Karpas-422 (cell line): ENCODE measurements around the gene MAGI1. TPM values are rescaled to one million over a fixed set of nuclear protein-coding genes. Genes with fewer than 3 reads are reported as not detected.

Experiments
- DNase-seq: peaks from one replicate; pipeline ENCODE4 v3.0.0-alpha.2; 2015
- H2AFZ ChIP-seq: fragments of 200-600 bp; sonication (generic); 2 replicates; pipeline ENCODE4 v1.6.1; 2014; ENCODE audit warnings: antibody characterized with exemption, low read length, mixed read lengths
- H3K27ac ChIP-seq: fragments of 200-600 bp; sonication (generic); 2 replicates; pipeline ENCODE4 v1.5.1; 2014; ENCODE audit warnings: mild to moderate bottlenecking, low read length, moderate library complexity
- H3K27me3 ChIP-seq: fragments of 200-600 bp; sonication (generic); 2 replicates; pipeline ENCODE4 v1.6.1; 2014; ENCODE audit warnings: low read length, mixed read lengths
- H3K36me3 ChIP-seq: fragments of 200-600 bp; sonication (generic); 2 replicates; pipeline ENCODE4 v1.6.1; 2014; ENCODE audit warnings: low read length, mixed read lengths; ENCODE audit not compliant: insufficient read depth
- H3K4me1 ChIP-seq: fragments of 200-600 bp; sonication (generic); 2 replicates; pipeline ENCODE4 v1.6.1; 2014; ENCODE audit warnings: mild to moderate bottlenecking, low read length, mixed read lengths
- H3K4me2 ChIP-seq: fragments of 200-600 bp; sonication (generic); 2 replicates; pipeline ENCODE4 v1.6.1; 2014; ENCODE audit warnings: low read length, low read depth, mild to moderate bottlenecking; ENCODE audit not compliant: poor library complexity, severe bottlenecking
- H3K4me3 ChIP-seq: fragments of 200-600 bp; sonication (generic); 2 replicates; pipeline ENCODE4 v1.5.1; 2014; ENCODE audit warnings: mild to moderate bottlenecking, antibody characterized with exemption, low read length, mixed read lengths
- H3K79me2 ChIP-seq: fragments of 200-600 bp; sonication (generic); 2 replicates; pipeline ENCODE4 v1.6.1; 2014; ENCODE audit warnings: mild to moderate bottlenecking, low read length, mixed read lengths
- H3K9ac ChIP-seq: fragments of 200-600 bp; sonication (generic); 2 replicates; pipeline ENCODE4 v1.6.0; 2014; ENCODE audit warnings: low read length
- H3K9me2 ChIP-seq: fragments of 200-600 bp; sonication (generic), shearing (Covaris generic); replicated peaks from 2 replicates; pipeline ENCODE4 v1.6.0; 2014; ENCODE audit warnings: mild to moderate bottlenecking, low read length, moderate library complexity; ENCODE audit not compliant: insufficient read depth
- H3K9me3 ChIP-seq: fragments of 300-700, 200-600 bp; sonication (generic); 2 replicates; pipeline ENCODE4 v1.6.1; 2014; ENCODE audit warnings: low read length, mixed read lengths
- H4K20me1 ChIP-seq: fragments of 200-600 bp; sonication (generic); 2 replicates; pipeline ENCODE4 v1.6.1; 2014; ENCODE audit warnings: mild to moderate bottlenecking, antibody characterized with exemption, low read length, low read depth; ENCODE audit not compliant: insufficient read depth
- total RNA-seq: library from RNA; depleted of rRNA; stranded (reverse); fragments of >200 nt; shearing (Covaris generic); gene quantifications from 2 replicates; pipeline ENCODE4 v1.2.3, GENCODE V29; 2014; ENCODE audit warnings: low replicate concordance

The MAGI1 gene
- total RNA-seq, 1 experiment from 2014 or later: 0.71 TPM

- no peaks in the 10 kb centered on the region for H3K4me1 ChIP-seq
- H4K20me1 ChIP-seq: no peaks in the 10 kb centered on the region
- H3K9me2 ChIP-seq: no peaks in the 10 kb centered on the region
- no peak for DNase-seq
- no peak overlapping the region for H3K4me3 ChIP-seq
- no peaks in the 10 kb centered on the region for H3K9me3 ChIP-seq
- H2AFZ ChIP-seq: no peak overlapping the region
- H3K27ac ChIP-seq: no peak overlapping the region
- no peaks in the 10 kb centered on the region for H3K36me3 ChIP-seq
- no peak overlapping the region for H3K9ac ChIP-seq
- H3K79me2 ChIP-seq: no peaks in the 10 kb centered on the region
- no peaks in the 10 kb centered on the region for H3K27me3 ChIP-seq
- H3K4me2 ChIP-seq: no peak overlapping the region
Measured at GRCh38 chr3:65539616-65540015, 499.1 kb downstream of the MAGI1 start.

GRCh38 chr3:65538101-65538500, 500.6 kb downstream of the MAGI1 start:
- H3K36me3 ChIP-seq: no peaks in the 10 kb centered on the region
- H2AFZ ChIP-seq: no peak overlapping the region
- no peaks in the 10 kb centered on the region for H3K27me3 ChIP-seq
- H3K4me1 ChIP-seq: no peaks in the 10 kb centered on the region
- H3K79me2 ChIP-seq: no peaks in the 10 kb centered on the region
- H4K20me1 ChIP-seq: no peaks in the 10 kb centered on the region
- no peak overlapping the region for H3K27ac ChIP-seq
- no peak overlapping the region for H3K4me3 ChIP-seq
- no peak overlapping the region for H3K4me2 ChIP-seq
- no peaks in the 10 kb centered on the region for H3K9me3 ChIP-seq
- DNase-seq: no peak
- H3K9me2 ChIP-seq: no peaks in the 10 kb centered on the region
- no peak overlapping the region for H3K9ac ChIP-seq

- Histone ChIP-seq H2AFZ (no peak overlapping the region), H3K4me2 (no peak overlapping the region), H3K4me3 (no peak overlapping the region), H3K9ac (no peak overlapping the region), H3K9me2 (no peaks in the 10 kb centered on the region), H3K36me3 (no peaks in the 10 kb centered on the region), H3K4me1 (no peaks in the 10 kb centered on the region), H3K27me3 (no peaks in the 10 kb centered on the region), H3K27ac (no peak overlapping the region), H4K20me1 (no peaks in the 10 kb centered on the region), H3K79me2 (no peaks in the 10 kb centered on the region), H3K9me3 (no peaks in the 10 kb centered on the region)
- no peak for DNase-seq
Measured at GRCh38 chr3:65537109-65537508, 501.6 kb downstream of the MAGI1 start.

- Histone ChIP-seq H3K79me2 (no peaks in the 10 kb centered on the region), H3K27ac (no peak overlapping the region), H3K9me3 (no peaks in the 10 kb centered on the region), H3K4me1 (no peaks in the 10 kb centered on the region), H2AFZ (no peak overlapping the region), H3K4me3 (no peak overlapping the region), H3K36me3 (no peaks in the 10 kb centered on the region), H3K27me3 (no peaks in the 10 kb centered on the region), H3K4me2 (no peak overlapping the region), H3K9me2 (no peaks in the 10 kb centered on the region), H3K9ac (no peak overlapping the region), H4K20me1 (no peaks in the 10 kb centered on the region)
- DNase-seq: no peak
Measured at GRCh38 chr3:65535260-65535659, 503.5 kb downstream of the MAGI1 start.

- Histone ChIP-seq H3K36me3 (no peaks in the 10 kb centered on the region), H3K9ac (no peak overlapping the region), H3K27me3 (no peaks in the 10 kb centered on the region), H3K9me3 (no peaks in the 10 kb centered on the region), H3K4me2 (no peak overlapping the region), H4K20me1 (no peaks in the 10 kb centered on the region), H3K27ac (no peak overlapping the region), H3K4me3 (no peak overlapping the region), H2AFZ (no peak overlapping the region), H3K9me2 (no peaks in the 10 kb centered on the region), H3K79me2 (no peaks in the 10 kb centered on the region), H3K4me1 (no peaks in the 10 kb centered on the region)
- DNase-seq: no peak
Measured at GRCh38 chr3:65534805-65535204, 503.9 kb downstream of the MAGI1 start.

GRCh38 chr3:65532749-65533148, 506.0 kb downstream of the MAGI1 start:
- Histone ChIP-seq H3K36me3 (no peaks in the 10 kb centered on the region), H3K27me3 (no peaks in the 10 kb centered on the region), H3K4me1 (no peaks in the 10 kb centered on the region), H2AFZ (no peak overlapping the region), H3K79me2 (no peaks in the 10 kb centered on the region), H3K4me3 (no peak overlapping the region), H4K20me1 (no peaks in the 10 kb centered on the region), H3K9me3 (no peaks in the 10 kb centered on the region), H3K9ac (no peak overlapping the region), H3K9me2 (no peaks in the 10 kb centered on the region), H3K27ac (no peak overlapping the region), H3K4me2 (no peak overlapping the region)
- DNase-seq: no peak

GRCh38 chr3:65532215-65532614, 506.5 kb downstream of the MAGI1 start:
- Histone ChIP-seq H3K4me2 (no peak overlapping the region), H3K4me3 (no peak overlapping the region), H3K27ac (no peak overlapping the region), H4K20me1 (no peaks in the 10 kb centered on the region), H3K79me2 (no peaks in the 10 kb centered on the region), H2AFZ (no peak overlapping the region), H3K27me3 (no peaks in the 10 kb centered on the region), H3K9me3 (no peaks in the 10 kb centered on the region), H3K9me2 (no peaks in the 10 kb centered on the region), H3K4me1 (no peaks in the 10 kb centered on the region), H3K9ac (no peak overlapping the region), H3K36me3 (no peaks in the 10 kb centered on the region)
- no peak for DNase-seq

GRCh38 chr3:65531499-65531898, 507.2 kb downstream of the MAGI1 start:
- Histone ChIP-seq H3K27me3 (no peaks in the 10 kb centered on the region), H4K20me1 (no peaks in the 10 kb centered on the region), H3K4me2 (no peak overlapping the region), H3K9ac (no peak overlapping the region), H3K4me3 (no peak overlapping the region), H3K4me1 (no peaks in the 10 kb centered on the region), H3K27ac (no peak overlapping the region), H3K9me3 (no peaks in the 10 kb centered on the region), H3K79me2 (no peaks in the 10 kb centered on the region), H3K36me3 (no peaks in the 10 kb centered on the region), H3K9me2 (no peaks in the 10 kb centered on the region), H2AFZ (no peak overlapping the region)
- DNase-seq: no peak

GRCh38 chr3:65526656-65527055, 512.1 kb downstream of the MAGI1 start:
- Histone ChIP-seq H3K9me2 (no peaks in the 10 kb centered on the region), H4K20me1 (no peaks in the 10 kb centered on the region), H3K79me2 (no peaks in the 10 kb centered on the region), H2AFZ (no peak overlapping the region), H3K9me3 (no peaks in the 10 kb centered on the region), H3K9ac (no peak overlapping the region), H3K27ac (no peak overlapping the region), H3K27me3 (no peaks in the 10 kb centered on the region), H3K4me1 (no peaks in the 10 kb centered on the region), H3K36me3 (no peaks in the 10 kb centered on the region), H3K4me3 (no peak overlapping the region), H3K4me2 (no peak overlapping the region)
- no peak for DNase-seq
